ENCODE data around the gene HTT. TPM values are rescaled to one million over a fixed set of nuclear protein-coding genes. Genes with fewer than 3 reads are reported as not detected.

Gene HTT
- total RNA-seq, 2 donors from 2014 or later: 51.0 to 55.5 TPM

- Histone ChIP-seq H3K36me3 (peaks cover 10% of the 10 kb centered on the region), H3K4me3 (no peak overlapping the region)
- intact Hi-C loops (cut with DNase I): no loop called here
Measured at GRCh38 chr4:3220476-3221183, 146.1 kb downstream of the HTT start.

GRCh38 chr4:3221184-3221494, 146.7 kb downstream of the HTT start:
- no peak for TF ChIP-seq CTCF (IDR thresholded peaks at IDR 0.05)
- no peak overlapping the region for H3K9ac ChIP-seq (ENCODE audit: low read depth in 2 of 2, low read length in 2 of 2)
- H3K4me1 ChIP-seq: no peaks in the 10 kb centered on the region
- H3K36me3 ChIP-seq: peaks cover 10% of the 10 kb centered on the region
- no peaks in the 10 kb centered on the region for H3K9me3 ChIP-seq
- no peak for DNase-seq
- no peak overlapping the region for H3K27ac ChIP-seq
- no peaks in the 10 kb centered on the region for H3K27me3 ChIP-seq
- intact Hi-C loops (cut with DNase I): no loop called here
- H3K4me3 ChIP-seq: no peak overlapping the region

More at GRCh38 chr4:3220476-3221183, 146.1 kb downstream of the HTT start:
- H3K27ac ChIP-seq: no peak overlapping the region
- H3K9ac ChIP-seq (ENCODE audit: low read depth in 2 of 2, low read length in 2 of 2): no peak overlapping the region
- no peaks in the 10 kb centered on the region for H3K9me3 ChIP-seq
- no peaks in the 10 kb centered on the region for H3K27me3 ChIP-seq
- no peak for TF ChIP-seq CTCF (IDR thresholded peaks at IDR 0.05)
- no peaks in the 10 kb centered on the region for H3K4me1 ChIP-seq
- no peak for DNase-seq

- no peaks in the 10 kb centered on the region for H3K27me3 ChIP-seq
- intact Hi-C loops (cut with DNase I): no loop called here
- no peak for DNase-seq
Measured at GRCh38 chr4:3221996-3222395, 147.5 kb downstream of the HTT start.

GRCh38 chr4:3223346-3223745, 148.9 kb downstream of the HTT start:
- Histone ChIP-seq H3K27me3 (no peaks in the 10 kb centered on the region), H3K4me1 (no peaks in the 10 kb centered on the region), H3K36me3 (peaks cover 10% of the 10 kb centered on the region), H3K9ac (ENCODE audit: low read depth in 2 of 2, low read length in 2 of 2) (no peak overlapping the region), H3K27ac (no peak overlapping the region), H3K9me3 (no peaks in the 10 kb centered on the region), H3K4me3 (no peak overlapping the region)
- no peak for TF ChIP-seq CTCF (IDR thresholded peaks at IDR 0.05)
- intact Hi-C loops (cut with DNase I): no loop called here
- DNase-seq: no peak

More at GRCh38 chr4:3221996-3222395, 147.5 kb downstream of the HTT start:
- no peaks in the 10 kb centered on the region for H3K9me3 ChIP-seq
- TF ChIP-seq CTCF (IDR thresholded peaks at IDR 0.05): no peak
- peaks cover 10% of the 10 kb centered on the region for H3K36me3 ChIP-seq
- H3K4me3 ChIP-seq: no peak overlapping the region
- H3K9ac ChIP-seq (ENCODE audit: low read depth in 2 of 2, low read length in 2 of 2): no peak overlapping the region
- H3K27ac ChIP-seq: no peak overlapping the region
- no peaks in the 10 kb centered on the region for H3K4me1 ChIP-seq

GRCh38 chr4:3223956-3224748, 149.7 kb downstream of the HTT start:
- Histone ChIP-seq H3K9ac (ENCODE audit: low read depth in 2 of 2, low read length in 2 of 2) (no peak overlapping the region), H3K9me3 (no peaks in the 10 kb centered on the region), H3K4me1 (no peaks in the 10 kb centered on the region), H3K27ac (no peak overlapping the region), H3K27me3 (no peaks in the 10 kb centered on the region), H3K4me3 (no peak overlapping the region), H3K36me3 (peaks cover 10% of the 10 kb centered on the region)
- no peak for TF ChIP-seq CTCF (IDR thresholded peaks at IDR 0.05)
- intact Hi-C loops (cut with DNase I): no loop called here
- DNase-seq: no peak
